GM23248 (cell line): Measurements from ENCODE around the gene HEATR5B.

Source experiments
- EZH2 ChIP-seq: fragments of 200-600 bp; sonication (generic); IDR thresholded peaks from 2 replicates; pipeline ENCODE4 v1.6.1; 2018; ENCODE audit warnings: antibody characterized with exemption, mild to moderate bottlenecking; ENCODE audit not compliant: insufficient read depth, poor library complexity, severe bottlenecking
- EZH2phosphoT487 ChIP-seq: fragments of 200-600 bp; sonication (generic); IDR thresholded peaks from 2 replicates; pipeline ENCODE4 v1.6.1; 2018; ENCODE audit warnings: antibody characterized with exemption, moderate library complexity, mild to moderate bottlenecking, low read depth; ENCODE audit not compliant: insufficient read depth

GRCh38 chr2:37039580-37039979 lies 44.6 kb downstream of the HEATR5B start:
- TF ChIP-seq EZH2 = no peak
- no peak for TF ChIP-seq EZH2phosphoT487
